SK-N-SH (cell line): ENCODE results near the gene ZNF569. TPM values are rescaled to one million over a fixed set of nuclear protein-coding genes. Genes with fewer than 3 reads are reported as not detected.

Source experiments
- polyA plus RNA-seq, 3 experiments: library from polyadenylated mRNA; depleted of rRNA; stranded (reverse); fragments of >200 nt; gene quantifications; 2 replicates each; pipeline ENCODE4 v1.2.3, GENCODE V29; 2012

ZNF569 gene
- polyA plus RNA-seq, 1 of the 3 experiments (the other 2 are of a cell fraction), result 2.0 TPM

Other genes starting within 250 kb of the ZNF569 start
- gene ZNF383, start 249.2 kb downstream of the ZNF569 start, polyA plus RNA-seq (2012; rRNA removed), result 2.0 and 2.8 TPM in 2 replicates
- 1.9 and 2.1 TPM in 2 replicates for gene ZNF527, start 96.3 kb downstream of the ZNF569 start, polyA plus RNA-seq (2012; rRNA removed)
- 1.5 and 2.3 TPM in 2 replicates for gene ZNF570, start 1.9 kb upstream of the ZNF569 start, polyA plus RNA-seq (2012; rRNA removed)
- 2.3 and 4.1 TPM in 2 replicates for gene ZNF793, start 39.5 kb upstream of the ZNF569 start, polyA plus RNA-seq (2012; rRNA removed)
- 1.1 and 3.0 TPM in 2 replicates for gene ZNF571, start 127.3 kb upstream of the ZNF569 start, polyA plus RNA-seq (2012; rRNA removed)
- gene ZNF540, start 127.4 kb upstream of the ZNF569 start, polyA plus RNA-seq (2012; rRNA removed), result 0.08 TPM in 2 replicates
- 2.3 and 2.5 TPM in 2 replicates for gene ZFP30, start 188.0 kb upstream of the ZNF569 start, polyA plus RNA-seq (2012; rRNA removed)